Measurements from ENCODE around the gene PLPP4. TPM values are rescaled to one million over a fixed set of nuclear protein-coding genes. Genes with fewer than 3 reads are reported as not detected.
A peak's percentile ranks its signal among the peaks of the same experiment; 100 is the strongest.

Gene PLPP4
- total and polyA plus RNA-seq, 2 experiments from 2014 or later = 30.0 to 34.4 TPM

DNA sequence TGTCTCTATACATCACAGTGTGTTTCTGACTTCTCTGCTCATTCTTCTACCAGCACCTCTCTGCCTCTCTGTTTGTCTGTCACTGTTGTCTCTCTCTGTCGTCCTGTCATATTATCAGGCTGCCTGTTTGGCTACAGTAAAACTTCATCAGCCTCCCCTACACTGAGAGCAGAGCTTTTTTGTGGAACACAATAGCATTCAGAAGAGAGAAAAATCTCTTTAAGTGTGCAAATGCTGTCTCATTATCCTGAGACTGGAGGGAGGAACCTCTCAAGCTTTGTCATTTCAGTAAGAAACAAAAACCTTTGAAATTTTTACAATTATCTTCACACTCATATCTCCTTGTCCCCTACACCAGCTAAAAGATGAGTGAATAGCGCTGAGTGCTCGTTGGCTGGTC lies 148.4 kb downstream of the PLPP4 start:
- Histone ChIP-seq H2AFZ (no peak overlapping the region), H3K9me3 (ENCODE audit: low read depth) (no peaks in the 10 kb centered on the region), H3K4me1 (ENCODE audit: insufficient read depth) (peaks cover 13% of the 10 kb centered on the region), H3F3A (ENCODE audit: insufficient read depth) (peaks cover 13% of the 10 kb centered on the region; the same call in 1 of the 2 replicates), H3K4me3 (no peak overlapping the region), H3K9me2 (ENCODE audit: insufficient read depth) (peaks cover 3% of the 10 kb centered on the region; the same call in 1 of the 2 replicates), H3K4me2 (ENCODE audit: unreplicated experiment) (no peak overlapping the region), H3K9ac (no peak overlapping the region), H3K27ac (no peak overlapping the region), H4K20me1 (ENCODE audit: insufficient read depth) (no peaks in the 10 kb centered on the region), H3K79me2 (ENCODE audit: insufficient read depth) (no peaks in the 10 kb centered on the region), H3K36me3 (ENCODE audit: low read depth) (no peaks in the 10 kb centered on the region), H3K27me3 (replicated peaks; ENCODE audit: insufficient read depth) (no peaks in the 10 kb centered on the region)
- no peak for TF ChIP-seq EZH2phosphoT487 (IDR thresholded peaks at IDR 0.05; ENCODE audit: insufficient read depth, low read depth)
- no peak for TF ChIP-seq EZH2 (IDR thresholded peaks at IDR 0.05; ENCODE audit: insufficient read depth, poor library complexity, severe bottlenecking)
- DNase-seq = no peak
- WGBS, 2 experiments (ENCODE audit: low coverage in 1 of 2, low lambda C conversion rate in 2 of 2, missing lambda C conversion rate in 2 of 2) = 56 to 69% methylated on average over 3 of the region's 3 CpGs
- in situ Hi-C loops (cut with MboI) = no loop called here

DNA sequence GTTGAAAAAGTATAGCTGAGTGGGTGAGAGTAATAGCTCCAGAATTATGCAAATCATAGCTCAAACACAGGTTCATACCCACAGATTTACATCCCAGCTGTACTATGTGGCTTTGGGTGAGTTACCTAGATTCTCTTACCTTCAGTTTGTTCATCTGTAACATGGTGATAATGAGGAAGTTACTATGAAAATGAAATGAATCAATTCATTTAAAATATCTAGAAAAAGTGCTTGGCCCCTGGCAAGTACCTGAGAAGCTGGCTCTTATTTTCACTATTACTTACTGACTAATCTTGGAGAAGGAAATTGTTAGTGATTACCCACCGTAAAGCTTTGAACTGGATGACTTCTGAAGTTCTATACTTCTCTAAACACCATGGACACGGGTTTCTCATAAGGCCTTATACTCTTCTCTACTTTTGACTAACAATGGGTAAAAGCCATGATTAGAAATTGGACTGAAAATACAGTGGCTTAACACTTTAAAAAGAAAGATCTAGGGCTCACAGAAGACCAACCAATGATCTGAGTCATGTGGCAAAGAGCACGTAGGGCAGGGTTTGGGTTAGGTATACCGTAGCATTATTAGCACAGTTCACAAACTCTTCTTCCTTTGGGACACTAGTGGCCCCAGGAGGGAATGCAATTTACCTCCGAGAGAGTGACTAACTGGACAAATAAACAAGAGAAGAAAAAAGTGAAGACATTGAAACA lies 149.2 kb downstream of the PLPP4 start:
- Histone ChIP-seq H3K9me2 (ENCODE audit: insufficient read depth) (peaks cover 3% of the 10 kb centered on the region; the same call in 1 of the 2 replicates), H3K4me1 (ENCODE audit: insufficient read depth) (peaks cover 15% of the 10 kb centered on the region), H3K4me3 (no peak overlapping the region), H3K27ac (no peak overlapping the region), H3K9ac (no peak overlapping the region), H3K36me3 (ENCODE audit: low read depth) (no peaks in the 10 kb centered on the region), H3K4me2 (ENCODE audit: unreplicated experiment) (no peak overlapping the region), H3K9me3 (ENCODE audit: low read depth) (no peaks in the 10 kb centered on the region), H4K20me1 (ENCODE audit: insufficient read depth) (no peaks in the 10 kb centered on the region), H3K27me3 (replicated peaks; ENCODE audit: insufficient read depth) (no peaks in the 10 kb centered on the region), H2AFZ (no peak overlapping the region), H3K79me2 (ENCODE audit: insufficient read depth) (no peaks in the 10 kb centered on the region), H3F3A (ENCODE audit: insufficient read depth) (peaks cover 13% of the 10 kb centered on the region; the same call in 1 of the 2 replicates)
- in situ Hi-C loops (cut with MboI) = no loop called here
- no peak for DNase-seq
- WGBS, 2 experiments (ENCODE audit: low coverage in 1 of 2, low lambda C conversion rate in 2 of 2, missing lambda C conversion rate in 2 of 2) = 50 to 62% methylated on average over 5 of the region's 5 CpGs
- TF ChIP-seq EZH2 (IDR thresholded peaks at IDR 0.05; ENCODE audit: insufficient read depth, poor library complexity, severe bottlenecking) = no peak
- no peak for TF ChIP-seq EZH2phosphoT487 (IDR thresholded peaks at IDR 0.05; ENCODE audit: insufficient read depth, low read depth)

DNA sequence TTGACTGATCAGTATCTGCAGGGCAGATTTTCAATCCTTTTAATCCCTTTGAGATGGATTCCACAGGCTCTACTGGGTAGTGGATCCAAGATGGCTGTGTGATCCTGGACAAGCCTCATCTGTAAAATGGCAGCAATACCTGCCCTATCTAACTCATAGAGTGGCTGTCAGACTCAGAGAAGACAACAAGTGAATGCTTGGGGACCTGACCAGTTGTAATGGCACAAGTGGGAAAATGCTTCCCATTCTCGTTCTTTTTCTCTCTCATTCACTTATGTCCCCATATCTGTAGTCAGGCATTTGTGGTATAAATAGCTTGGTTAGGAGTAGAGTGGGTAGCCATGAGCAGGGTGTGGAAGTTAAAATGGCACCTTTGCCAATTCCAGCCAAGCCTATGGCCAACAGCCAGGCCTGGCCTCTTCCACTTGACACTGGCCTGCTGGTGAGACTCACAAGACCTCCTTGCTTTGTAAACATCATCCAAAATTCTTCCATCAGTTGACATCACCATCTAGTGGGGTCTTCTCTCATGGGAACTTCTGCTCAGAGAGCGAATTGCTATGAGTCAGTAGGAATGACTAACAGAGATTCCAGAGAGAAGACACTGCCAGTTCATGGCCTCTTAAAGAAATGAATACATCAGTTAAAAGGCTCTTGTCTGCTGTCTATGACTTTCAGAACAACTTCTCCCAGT lies 150.1 kb downstream of the PLPP4 start:
- no peaks in the 10 kb centered on the region for H4K20me1 ChIP-seq (ENCODE audit: insufficient read depth)
- no peak overlapping the region for H3K9ac ChIP-seq
- H3K9me2 ChIP-seq (ENCODE audit: insufficient read depth) = peaks cover 3% of the 10 kb centered on the region; the same call in 1 of the 2 replicates
- H3F3A ChIP-seq (ENCODE audit: insufficient read depth) = peaks cover 13% of the 10 kb centered on the region; the same call in 1 of the 2 replicates
- no peaks in the 10 kb centered on the region for H3K9me3 ChIP-seq (ENCODE audit: low read depth)
- no peak overlapping the region for H3K4me3 ChIP-seq
- peaks cover 15% of the 10 kb centered on the region for H3K4me1 ChIP-seq (ENCODE audit: insufficient read depth)
- peak overlapping the region; percentile 32 for H3K27ac ChIP-seq
- TF ChIP-seq EZH2 (IDR thresholded peaks at IDR 0.05; ENCODE audit: insufficient read depth, poor library complexity, severe bottlenecking) (no peak), EZH2phosphoT487 (IDR thresholded peaks at IDR 0.05; ENCODE audit: insufficient read depth, low read depth) (no peak)
- in situ Hi-C loops (cut with MboI) = no loop called here
- H3K79me2 ChIP-seq (ENCODE audit: insufficient read depth) = no peaks in the 10 kb centered on the region
- no peaks in the 10 kb centered on the region for H3K27me3 ChIP-seq (replicated peaks; ENCODE audit: insufficient read depth)
- no peaks in the 10 kb centered on the region for H3K36me3 ChIP-seq (ENCODE audit: low read depth)
- peak overlapping the region; percentile 15 for H3K4me2 ChIP-seq (ENCODE audit: unreplicated experiment)
- DNase-seq = peak; percentile 93
- no peak overlapping the region for H2AFZ ChIP-seq
- WGBS, 2 experiments (ENCODE audit: low coverage in 1 of 2, low lambda C conversion rate in 2 of 2, missing lambda C conversion rate in 2 of 2) = 37 to 41% methylated on average over 2 of the region's 2 CpGs

DNA sequence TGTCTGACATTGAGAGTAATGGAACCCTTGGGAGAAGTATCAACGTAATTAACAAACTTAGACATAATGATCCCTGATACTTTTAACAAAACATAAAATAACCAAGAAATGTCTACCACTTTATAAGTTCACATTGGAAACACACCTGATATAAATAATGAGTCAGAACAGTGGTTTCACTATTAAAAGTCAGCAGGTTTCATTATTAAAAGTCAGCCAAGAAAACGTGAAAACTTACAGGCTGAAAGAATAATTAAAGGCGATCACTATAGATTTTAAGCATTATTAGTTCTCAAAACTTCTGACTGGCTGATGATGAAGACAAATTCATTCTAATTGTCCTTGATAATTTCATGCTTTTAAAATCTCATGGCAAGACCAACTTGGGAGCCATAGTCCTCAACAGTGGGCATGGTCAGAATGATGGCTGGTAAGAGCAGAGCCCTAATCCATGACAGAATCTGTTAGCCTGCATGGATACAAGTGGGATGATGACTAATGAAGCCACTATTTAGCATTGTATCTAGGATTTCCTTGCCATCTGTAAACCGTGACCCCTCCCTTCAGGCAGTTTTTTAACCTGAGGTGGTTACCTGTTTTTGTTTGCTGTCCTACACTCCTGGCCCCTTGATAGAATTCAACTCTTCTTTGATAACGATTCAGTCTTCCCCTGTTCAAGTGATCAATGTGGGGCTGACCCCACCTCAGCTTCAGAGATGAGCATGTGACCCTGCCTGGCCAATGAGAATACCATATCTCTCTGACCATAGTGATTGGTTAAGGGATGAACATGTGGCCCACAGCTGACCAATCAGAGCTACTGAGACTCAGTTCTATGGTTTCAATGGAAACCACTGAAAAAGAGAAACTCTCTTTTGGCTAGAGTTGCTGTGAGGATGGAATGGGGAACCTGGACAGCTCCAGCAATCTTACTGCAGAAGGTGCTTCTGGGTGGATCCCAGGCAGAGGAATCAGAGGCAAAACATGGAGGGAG lies 151.0 kb downstream of the PLPP4 start:
- Histone ChIP-seq H3K4me2 (ENCODE audit: unreplicated experiment) (peak overlapping the region; percentile 15), H3K9ac (no peak overlapping the region), H3K27me3 (replicated peaks; ENCODE audit: insufficient read depth) (no peaks in the 10 kb centered on the region), H2AFZ (no peak overlapping the region), H3K79me2 (ENCODE audit: insufficient read depth) (no peaks in the 10 kb centered on the region), H3K9me3 (ENCODE audit: low read depth) (no peaks in the 10 kb centered on the region), H3K27ac (no peak overlapping the region), H3K9me2 (ENCODE audit: insufficient read depth) (peaks cover 3% of the 10 kb centered on the region; the same call in 1 of the 2 replicates), H3K36me3 (ENCODE audit: low read depth) (no peaks in the 10 kb centered on the region), H3K4me1 (ENCODE audit: insufficient read depth) (peaks cover 15% of the 10 kb centered on the region), H4K20me1 (ENCODE audit: insufficient read depth) (no peaks in the 10 kb centered on the region), H3F3A (ENCODE audit: insufficient read depth) (peaks cover 13% of the 10 kb centered on the region; the same call in 1 of the 2 replicates), H3K4me3 (no peak overlapping the region)
- DNase-seq = peak; percentile 62
- 45 to 46% methylated on average over 5 of the region's 5 CpGs for WGBS, 2 experiments (ENCODE audit: low coverage in 1 of 2, low lambda C conversion rate in 2 of 2, missing lambda C conversion rate in 2 of 2)
- TF ChIP-seq EZH2 (IDR thresholded peaks at IDR 0.05; ENCODE audit: insufficient read depth, poor library complexity, severe bottlenecking) = no peak
- TF ChIP-seq EZH2phosphoT487 (IDR thresholded peaks at IDR 0.05; ENCODE audit: insufficient read depth, low read depth) = no peak
- in situ Hi-C loops (cut with MboI) = no loop called here

Data from GM23248 (cell line).